GM12801 (cell line): ENCODE results near the gene SCAF4.

Experiments
- TF ChIP-seq, protein P1 (sequence below): IDR thresholded peaks from one replicate; pipeline ENCODE4 v1.5.1; 2011; ENCODE audit warnings: control low read depth; ENCODE audit not compliant: insufficient read length; ENCODE audit errors: extremely low read depth

SCAF4 gene

DNA sequence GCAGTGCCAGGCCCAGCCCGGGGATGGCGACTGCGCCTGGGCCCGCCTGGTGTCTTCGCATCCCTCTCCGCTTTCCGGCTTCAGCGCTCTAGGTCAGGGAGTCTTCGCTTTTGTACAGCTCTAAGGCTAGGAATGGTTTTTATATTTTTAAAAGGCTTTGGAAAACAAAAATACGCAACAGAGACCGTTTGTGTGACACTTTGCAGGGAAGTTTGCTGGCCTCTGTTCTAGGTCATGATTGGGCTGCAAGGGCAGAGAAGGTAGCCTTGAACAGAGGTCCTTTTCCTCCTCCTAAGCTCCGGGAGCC lies 71.7 kb downstream of the SCAF4 start:
- TF ChIP-seq, protein P1, sequence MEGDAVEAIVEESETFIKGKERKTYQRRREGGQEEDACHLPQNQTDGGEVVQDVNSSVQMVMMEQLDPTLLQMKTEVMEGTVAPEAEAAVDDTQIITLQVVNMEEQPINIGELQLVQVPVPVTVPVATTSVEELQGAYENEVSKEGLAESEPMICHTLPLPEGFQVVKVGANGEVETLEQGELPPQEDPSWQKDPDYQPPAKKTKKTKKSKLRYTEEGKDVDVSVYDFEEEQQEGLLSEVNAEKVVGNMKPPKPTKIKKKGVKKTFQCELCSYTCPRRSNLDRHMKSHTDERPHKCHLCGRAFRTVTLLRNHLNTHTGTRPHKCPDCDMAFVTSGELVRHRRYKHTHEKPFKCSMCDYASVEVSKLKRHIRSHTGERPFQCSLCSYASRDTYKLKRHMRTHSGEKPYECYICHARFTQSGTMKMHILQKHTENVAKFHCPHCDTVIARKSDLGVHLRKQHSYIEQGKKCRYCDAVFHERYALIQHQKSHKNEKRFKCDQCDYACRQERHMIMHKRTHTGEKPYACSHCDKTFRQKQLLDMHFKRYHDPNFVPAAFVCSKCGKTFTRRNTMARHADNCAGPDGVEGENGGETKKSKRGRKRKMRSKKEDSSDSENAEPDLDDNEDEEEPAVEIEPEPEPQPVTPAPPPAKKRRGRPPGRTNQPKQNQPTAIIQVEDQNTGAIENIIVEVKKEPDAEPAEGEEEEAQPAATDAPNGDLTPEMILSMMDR, result no peak

DNA sequence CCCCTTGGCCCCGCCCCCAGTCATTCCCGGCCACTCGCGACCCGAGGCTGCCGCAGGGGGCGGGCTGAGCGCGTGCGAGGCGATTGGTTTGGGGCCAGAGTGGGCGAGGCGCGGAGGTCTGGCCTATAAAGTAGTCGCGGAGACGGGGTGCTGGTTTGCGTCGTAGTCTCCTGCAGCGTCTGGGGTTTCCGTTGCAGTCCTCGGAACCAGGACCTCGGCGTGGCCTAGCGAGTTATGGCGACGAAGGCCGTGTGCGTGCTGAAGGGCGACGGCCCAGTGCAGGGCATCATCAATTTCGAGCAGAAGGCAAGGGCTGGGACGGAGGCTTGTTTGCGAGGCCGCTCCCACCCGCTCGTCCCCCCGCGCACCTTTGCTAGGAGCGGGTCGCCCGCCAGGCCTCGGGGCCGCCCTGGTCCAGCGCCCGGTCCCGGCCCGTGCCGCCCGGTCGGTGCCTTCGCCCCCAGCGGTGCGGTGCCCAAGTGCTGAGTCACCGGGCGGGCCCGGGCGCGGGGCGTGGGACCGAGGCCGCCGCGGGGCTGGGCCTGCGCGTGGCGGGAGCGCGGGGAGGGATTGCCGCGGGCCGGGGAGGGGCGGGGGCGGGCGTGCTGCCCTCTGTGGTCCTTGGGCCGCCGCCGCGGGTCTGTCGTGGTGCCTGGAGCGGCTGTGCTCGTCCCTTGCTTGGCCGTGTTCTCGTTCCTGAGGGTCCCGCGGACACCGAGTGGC lies 72.2 kb downstream of the SCAF4 start, which contains the start of gene SOD1:
Gene SOD1 (plus strand): TSS at position 158 of the 723 bp plus-strand sequence. CDS start 77 bp downstream, at position 235.
- TF ChIP-seq, protein P1, result no peak

DNA sequence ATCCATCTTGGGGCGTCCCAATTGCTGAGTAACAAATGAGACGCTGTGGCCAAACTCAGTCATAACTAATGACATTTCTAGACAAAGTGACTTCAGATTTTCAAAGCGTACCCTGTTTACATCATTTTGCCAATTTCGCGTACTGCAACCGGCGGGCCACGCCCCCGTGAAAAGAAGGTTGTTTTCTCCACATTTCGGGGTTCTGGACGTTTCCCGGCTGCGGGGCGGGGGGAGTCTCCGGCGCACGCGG lies 72.7 kb downstream of the SCAF4 start:
- TF ChIP-seq, protein P1, result no peak

DNA sequence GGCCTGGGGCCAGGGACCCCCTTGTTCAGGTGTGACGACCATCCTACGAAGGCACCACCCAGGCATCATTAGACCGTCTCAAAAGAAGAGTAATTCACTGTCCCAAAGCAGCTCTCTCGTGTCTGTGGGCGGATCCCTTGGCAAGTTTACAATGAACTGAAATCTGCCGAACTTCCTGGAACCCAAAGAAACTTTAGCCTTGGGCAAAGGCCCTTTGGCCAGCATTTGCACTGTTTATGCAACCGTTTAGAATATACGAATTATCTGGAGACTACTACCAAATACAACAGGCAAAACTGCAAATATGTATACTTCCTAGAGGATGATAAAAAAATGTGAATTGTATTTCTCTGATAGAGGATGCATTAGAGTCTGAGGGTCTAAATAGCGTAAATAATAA lies 73.9 kb downstream of the SCAF4 start:
- TF ChIP-seq, protein P1, result no peak

DNA sequence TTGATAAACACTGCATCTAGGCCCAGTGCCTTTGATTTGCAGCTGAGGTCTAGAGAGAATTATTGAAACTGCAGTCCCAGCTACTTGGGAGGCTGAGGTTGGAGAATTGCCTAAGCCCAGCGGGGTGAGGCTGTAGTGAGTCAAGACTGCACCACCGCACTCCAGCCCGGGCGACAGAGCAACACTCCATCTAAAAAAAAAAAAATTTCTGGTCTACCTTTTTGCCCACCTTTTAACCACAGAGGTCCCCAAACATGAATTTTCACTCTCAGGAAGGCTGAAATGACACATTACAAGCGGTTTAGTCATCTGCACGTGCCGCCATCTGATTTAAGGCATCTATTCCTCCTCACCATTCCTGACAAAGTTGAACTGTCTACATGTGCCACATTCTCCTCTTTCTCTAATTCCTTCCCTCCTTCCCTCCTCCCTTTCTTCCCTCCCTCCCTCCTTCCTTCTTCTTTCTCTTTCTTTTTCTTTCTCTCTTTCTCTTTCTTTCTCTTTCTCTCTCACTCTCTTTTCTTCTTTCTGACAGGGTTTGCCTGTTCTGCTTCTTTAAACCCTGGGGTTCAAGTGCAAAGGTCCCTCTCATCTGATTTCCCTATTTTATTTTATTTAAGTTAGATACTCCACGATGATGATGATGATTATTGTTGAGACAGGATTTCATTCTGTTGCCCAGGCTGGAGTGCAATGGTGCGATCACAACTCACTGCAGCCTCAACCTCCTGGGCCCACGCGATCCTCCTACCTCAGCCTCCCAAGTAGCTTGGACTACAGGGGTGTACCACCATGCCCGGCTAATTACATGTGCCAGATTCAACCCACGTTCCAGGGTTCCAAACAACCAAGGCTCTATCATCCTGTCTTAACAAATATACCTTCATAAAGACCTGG lies 75.5 kb downstream of the SCAF4 start:
- TF ChIP-seq, protein P1, result no peak

DNA sequence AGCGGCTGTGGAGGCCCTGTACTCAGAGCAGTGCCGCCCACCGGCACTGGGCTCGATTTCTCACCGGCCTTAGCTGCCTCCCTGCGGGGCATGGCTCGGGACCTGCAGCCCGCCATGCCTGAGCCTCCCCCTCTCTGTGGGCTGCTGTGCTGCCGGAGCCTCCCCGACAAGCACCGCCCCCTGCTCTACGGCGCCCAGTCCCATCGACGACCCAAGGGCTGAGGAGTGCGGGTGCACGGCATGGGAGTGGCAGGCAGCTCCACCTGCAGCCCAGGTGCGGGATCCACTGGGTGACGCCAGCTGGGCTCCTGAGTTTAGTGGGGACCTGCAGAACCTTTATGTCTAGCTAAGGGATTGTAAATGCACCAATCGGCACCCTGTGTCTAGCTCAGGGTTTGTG lies 77.6 kb downstream of the SCAF4 start:
- TF ChIP-seq, protein P1, result no peak

DNA sequence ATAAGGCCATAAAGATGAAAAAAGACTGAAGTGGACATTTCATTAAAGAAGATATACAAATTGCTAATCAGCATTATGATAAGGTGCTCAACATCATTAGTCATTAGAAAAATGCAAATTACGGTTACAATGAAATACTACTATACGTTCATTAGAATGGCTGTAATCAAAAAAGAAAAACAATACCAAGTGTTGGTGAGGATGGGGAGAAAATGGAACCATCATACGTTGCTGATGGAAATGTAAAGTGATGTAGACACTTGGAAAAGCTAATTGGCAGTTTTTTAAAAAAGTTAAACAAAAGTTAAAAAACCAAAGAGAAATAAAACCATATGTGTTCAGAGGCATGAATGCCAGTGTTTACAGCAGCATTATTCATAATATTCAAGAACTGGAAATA lies 81.0 kb downstream of the SCAF4 start:
- TF ChIP-seq, protein P1, result no peak
